Measurements from ENCODE around the gene DAAM1. TPM values are rescaled to one million over a fixed set of nuclear protein-coding genes. Genes with fewer than 3 reads are reported as not detected.

DAAM1 gene
- total RNA-seq, 1 experiment from 2014 or later = 19.5 TPM

GRCh38 chr14:59313658-59314608 is 125.5 kb downstream of the DAAM1 start:
- DNase-seq (ENCODE audit: low read depth) = no peak

- DNase-seq (ENCODE audit: low read depth) = no peak
These were observed 126.6 kb downstream of the DAAM1 start for GRCh38 chr14:59314953-59315599.

- DNase-seq (ENCODE audit: low read depth) = no peak
These were observed 127.8 kb downstream of the DAAM1 start for GRCh38 chr14:59316151-59316830.

DNA sequence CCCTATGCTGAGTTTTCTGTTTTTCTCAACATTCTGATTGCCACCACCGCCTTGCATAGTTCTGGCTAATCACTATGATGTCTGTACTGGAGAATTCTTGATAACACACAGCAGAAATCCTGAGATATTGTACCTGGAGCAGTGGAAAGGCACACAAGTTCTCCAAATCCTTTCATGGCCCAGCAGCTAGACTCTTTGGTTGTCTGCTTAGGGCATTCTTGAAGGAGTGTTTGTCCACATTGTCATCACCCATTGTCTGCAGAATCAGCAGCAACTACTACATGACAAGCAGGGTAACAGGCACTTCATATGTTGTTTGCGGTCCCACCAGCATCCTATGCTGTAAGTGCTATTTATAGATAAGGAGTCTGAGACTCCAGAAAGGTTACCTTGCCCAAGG is 128.9 kb downstream of the DAAM1 start:
- no peak for DNase-seq (ENCODE audit: low read depth)

DNA sequence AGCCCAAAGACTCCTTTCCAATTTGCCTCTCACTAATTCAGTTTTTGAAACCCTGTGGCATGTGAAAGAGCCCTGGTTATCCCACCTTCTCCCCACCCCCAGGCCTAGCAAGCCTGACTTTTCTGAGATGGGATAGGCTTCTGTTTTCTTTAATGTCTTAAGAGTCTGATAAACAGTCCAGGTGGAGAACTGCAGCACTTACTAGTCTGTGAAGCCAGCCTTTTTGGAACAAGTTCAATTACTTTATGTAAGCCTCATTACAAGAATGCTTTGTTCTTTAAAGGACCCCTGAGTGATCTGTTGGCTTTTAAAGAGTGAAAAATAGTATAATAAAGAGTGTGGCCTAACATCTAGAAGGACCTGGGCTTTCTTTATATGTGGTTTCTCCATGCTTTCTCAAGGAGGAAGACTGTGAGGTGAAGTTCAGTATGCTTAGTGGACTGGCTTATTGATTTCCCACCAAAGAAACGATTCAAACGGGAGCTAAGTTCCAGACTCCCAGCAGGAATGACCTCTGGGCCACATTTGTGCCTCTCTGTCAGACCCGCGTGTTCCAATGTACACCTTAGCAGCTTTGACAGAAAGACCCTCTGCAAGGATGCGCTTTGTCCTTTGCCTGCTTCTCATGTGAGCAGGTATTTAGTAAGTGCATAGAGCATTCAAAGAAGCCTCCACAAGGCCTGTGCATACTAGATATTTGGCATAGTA is 129.5 kb downstream of the DAAM1 start:
- no peak for DNase-seq (ENCODE audit: low read depth)

- DNase-seq (ENCODE audit: low read depth) = no peak
These were observed 130.4 kb downstream of the DAAM1 start for GRCh38 chr14:59318908-59319307.

DNA sequence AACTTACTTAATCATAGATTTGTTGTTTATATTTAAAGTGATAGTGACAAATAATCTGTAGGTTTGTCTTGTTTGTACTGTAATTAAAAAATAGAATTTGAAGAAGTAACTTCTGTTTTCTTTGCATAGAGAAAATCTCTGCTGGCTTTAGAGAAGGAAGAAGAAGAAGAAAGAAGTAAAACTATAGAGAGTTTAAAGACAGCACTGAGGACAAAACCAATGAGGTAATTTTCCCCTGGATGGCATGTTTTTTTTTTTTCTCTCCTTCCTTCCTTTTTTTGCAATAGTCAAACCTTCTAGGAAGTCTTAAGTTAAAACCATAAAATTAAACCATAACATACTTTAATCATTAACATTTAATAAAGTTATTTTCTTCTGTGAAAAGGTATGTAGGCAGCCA is 131.9 kb downstream of the DAAM1 start:
- DNase-seq (ENCODE audit: low read depth) = no peak

- no peak for DNase-seq (ENCODE audit: low read depth)
These were observed 132.5 kb downstream of the DAAM1 start for GRCh38 chr14:59320763-59321625.

- no peak for DNase-seq (ENCODE audit: low read depth)
These were observed 133.1 kb downstream of the DAAM1 start for GRCh38 chr14:59321626-59321949.

GRCh38 chr14:59325906-59326305 is 137.4 kb downstream of the DAAM1 start:
- peak; percentile 88 for DNase-seq (ENCODE audit: low read depth)

GRCh38 chr14:59328454-59328853 is 140.0 kb downstream of the DAAM1 start:
- peak; percentile 54 for DNase-seq (ENCODE audit: low read depth)

- no peak for DNase-seq (ENCODE audit: low read depth)
These were observed 142.0 kb downstream of the DAAM1 start for GRCh38 chr14:59330455-59330854.

- DNase-seq (ENCODE audit: low read depth) = no peak
These were observed 142.8 kb downstream of the DAAM1 start for GRCh38 chr14:59331217-59331616.

DNA sequence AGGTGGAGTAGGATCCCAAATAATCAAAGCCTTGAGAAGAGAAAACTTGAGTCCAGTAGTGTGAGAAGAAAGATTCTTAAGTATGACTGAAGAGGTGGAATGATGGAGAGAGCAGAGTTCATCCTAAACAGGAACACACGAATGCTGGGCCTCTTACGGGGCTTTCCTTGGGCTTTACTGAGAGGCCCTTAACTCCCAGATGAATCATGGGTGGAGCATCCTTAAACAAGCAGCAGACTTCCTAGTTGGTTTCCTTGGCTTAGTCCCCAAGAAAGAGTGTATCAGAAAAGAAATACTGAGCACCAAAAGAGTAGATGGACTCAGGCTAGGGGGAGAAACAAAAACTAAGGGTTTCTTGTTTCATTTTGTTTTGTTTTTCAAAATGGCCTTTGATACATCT is 144.3 kb downstream of the DAAM1 start:
- peak; percentile 77 for DNase-seq (ENCODE audit: low read depth)

- no peak for DNase-seq (ENCODE audit: low read depth)
These were observed 144.8 kb downstream of the DAAM1 start for GRCh38 chr14:59333235-59333634.

GRCh38 chr14:59333668-59334067 is 145.2 kb downstream of the DAAM1 start:
- peak; percentile 12 for DNase-seq (ENCODE audit: low read depth)

- no peak for DNase-seq (ENCODE audit: low read depth)
These were observed 145.8 kb downstream of the DAAM1 start for GRCh38 chr14:59334253-59334652.

DNA sequence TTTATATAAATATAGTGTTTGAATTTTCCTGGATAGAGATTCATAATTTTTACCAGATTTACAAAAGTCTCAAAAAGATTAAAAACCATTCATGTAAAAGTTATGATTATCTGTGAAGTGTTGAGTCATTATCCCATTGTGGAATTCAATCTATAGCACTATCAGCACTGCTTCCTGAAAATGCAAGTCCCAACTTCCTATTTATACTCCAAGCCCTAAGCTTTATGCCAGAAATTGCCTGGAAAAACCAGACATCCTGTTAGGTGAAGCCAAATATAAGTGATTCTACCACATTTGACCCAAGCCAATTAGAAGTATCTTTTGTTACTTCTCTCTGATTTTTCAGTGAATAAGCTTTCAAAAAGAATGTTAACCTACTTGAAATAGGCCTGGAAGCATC is 147.6 kb downstream of the DAAM1 start:
- DNase-seq (ENCODE audit: low read depth) = no peak

GRCh38 chr14:59336706-59337105 is 148.2 kb downstream of the DAAM1 start:
- DNase-seq (ENCODE audit: low read depth) = no peak

GRCh38 chr14:59337141-59337611 is 148.7 kb downstream of the DAAM1 start:
- DNase-seq (ENCODE audit: low read depth) = no peak

- no peak for DNase-seq (ENCODE audit: low read depth)
These were observed 150.3 kb downstream of the DAAM1 start for GRCh38 chr14:59338761-59339160.

Measured in Daoy (cell line).